ENCODE measurements around the gene ZGLP1.
A peak's percentile ranks its signal among the peaks of the same experiment; 100 is the strongest.

The ZGLP1 gene

GRCh38 chr19:10277795-10278589, 31.6 kb downstream of the ZGLP1 start:
- H3K27ac ChIP-seq = no peak overlapping the region

GRCh38 chr19:10274589-10274988, 35.0 kb downstream of the ZGLP1 start:
- H3K27ac ChIP-seq = no peak overlapping the region

More at GRCh38 chr19:10277795-10278589, 31.6 kb downstream of the ZGLP1 start:
- TF ChIP-seq ZFX (IDR thresholded peaks at IDR 0.05) (no peak), CTCF (conservative IDR thresholded peaks at IDR 0.05) (no peak)

GRCh38 chr19:10271543-10272086, 38.0 kb downstream of the ZGLP1 start:
- peak overlapping the region; percentile 73 for H3K27ac ChIP-seq
- TF ChIP-seq ZFX (IDR thresholded peaks at IDR 0.05) = no peak
- no peak for TF ChIP-seq CTCF (conservative IDR thresholded peaks at IDR 0.05)

More at GRCh38 chr19:10274589-10274988, 35.0 kb downstream of the ZGLP1 start:
- TF ChIP-seq CTCF (conservative IDR thresholded peaks at IDR 0.05) (no peak), ZFX (IDR thresholded peaks at IDR 0.05) (no peak)

- H3K27ac ChIP-seq = peak within 1 kb of the TSS; percentile 73
- TF ChIP-seq CTCF (conservative IDR thresholded peaks at IDR 0.05) = no peak
- TF ChIP-seq ZFX (IDR thresholded peaks at IDR 0.05) = no peak
These were observed 38.8 kb downstream of the ZGLP1 start, which contains the start of gene ICAM1 for GRCh38 chr19:10270616-10271394. Gene ICAM1 (plus strand): TSS chr19:10271120. CDS start chr19:10271160, 40 bp downstream.

GRCh38 chr19:10270180-10270615, 39.4 kb downstream of the ZGLP1 start:
- peak overlapping the region; percentile 73 for H3K27ac ChIP-seq
- TF ChIP-seq ZFX (IDR thresholded peaks at IDR 0.05) (no peak), CTCF (conservative IDR thresholded peaks at IDR 0.05) (no peak)

- peak; percentile 98 for TF ChIP-seq CTCF (conservative IDR thresholded peaks at IDR 0.05)
- TF ChIP-seq ZFX (IDR thresholded peaks at IDR 0.05) = no peak
- H3K27ac ChIP-seq = peak overlapping the region; percentile 73; the same call in 1 of the 2 replicates
These were observed 40.1 kb downstream of the ZGLP1 start for GRCh38 chr19:10269333-10270179.

All from C4-2B (cell line).